ENCODE measurements around the gene STK4. TPM values are rescaled to one million over a fixed set of nuclear protein-coding genes. Genes with fewer than 3 reads are reported as not detected.

STK4 gene
- total RNA-seq, 1 experiment from 2014 or later: 52.7 TPM

- Histone ChIP-seq H3K27me3 (replicated peaks; ENCODE audit: insufficient read depth, low read depth, low read length, poor library complexity) (no peaks in the 10 kb centered on the region), H3K4me1 (ENCODE audit: insufficient read depth, low read length, poor library complexity, severe bottlenecking) (peaks cover 26% of the 10 kb centered on the region), H3K9me3 (ENCODE audit: low read depth, low read length, poor library complexity, severe bottlenecking) (no peaks in the 10 kb centered on the region), H3K36me3 (ENCODE audit: insufficient read depth, low read length, poor library complexity, severe bottlenecking) (peaks cover 19% of the 10 kb centered on the region), H3K27ac (ENCODE audit: low read depth, low read length, poor library complexity, severe bottlenecking) (peak overlapping the region; percentile 47), H3K4me3 (ENCODE audit: low read depth, low read length, poor library complexity, severe bottlenecking) (peak overlapping the region; percentile 77)
- TF ChIP-seq CTCF (conservative IDR thresholded peaks at IDR 0.05; ENCODE audit: low read depth, low read length) (no peak), EZH2 (IDR thresholded peaks at IDR 0.05; ENCODE audit: borderline replicate concordance, low read depth, low read length, poor library complexity, severe bottlenecking) (no peak)
- ChIA-PET CTCF (no interaction called here), POLR2A (ENCODE audit: low non-redundant PET) (interaction anchor here (0.6 kb wide), 1 partner anchor 34 kb away, joined by 4 read pairs; no protein-coding TSS in a partner anchor)
- intact Hi-C loops (cut with micrococcal nuclease; ENCODE audit: unreplicated experiment): no loop called here
- BruUV-seq (replicated peaks): TSS peak; percentile 63
- DNase-seq (ENCODE audit: low spot score): peak; percentile 62
Observed at GRCh38 chr20:44959638-44960102, 6.6 kb upstream of the STK4 start.

- ChIA-PET CTCF (interaction anchor here (0.5 kb wide), 1 partner anchor 359 kb away, joined by 3 read pairs; no protein-coding TSS in a partner anchor), POLR2A (ENCODE audit: low non-redundant PET) (interaction anchor here (0.6 kb wide), 1 partner anchor 34 kb away, joined by 4 read pairs; no protein-coding TSS in a partner anchor)
- no peaks in the 10 kb centered on the region for H3K27me3 ChIP-seq (replicated peaks; ENCODE audit: insufficient read depth, low read depth, low read length, poor library complexity)
- DNase-seq (ENCODE audit: low spot score): peak; percentile 97
- peaks cover 26% of the 10 kb centered on the region for H3K4me1 ChIP-seq (ENCODE audit: insufficient read depth, low read length, poor library complexity, severe bottlenecking)
- H3K9me3 ChIP-seq (ENCODE audit: low read depth, low read length, poor library complexity, severe bottlenecking): no peaks in the 10 kb centered on the region
- H3K27ac ChIP-seq (ENCODE audit: low read depth, low read length, poor library complexity, severe bottlenecking): peak within 1 kb of the TSS; percentile 47
- intact Hi-C loops (cut with micrococcal nuclease; ENCODE audit: unreplicated experiment): no loop called here
- H3K4me3 ChIP-seq (ENCODE audit: low read depth, low read length, poor library complexity, severe bottlenecking): peak within 1 kb of the TSS; percentile 77
- peaks cover 13% of the 10 kb centered on the region for H3K36me3 ChIP-seq (ENCODE audit: insufficient read depth, low read length, poor library complexity, severe bottlenecking)
- BruUV-seq (replicated peaks): no TSS peak
- no peak for TF ChIP-seq EZH2 (IDR thresholded peaks at IDR 0.05; ENCODE audit: borderline replicate concordance, low read depth, low read length, poor library complexity, severe bottlenecking)
- no peak for TF ChIP-seq CTCF (conservative IDR thresholded peaks at IDR 0.05; ENCODE audit: low read depth, low read length)
Observed at GRCh38 chr20:44960103-44960852, 6.0 kb upstream of the STK4 start, which contains the start of gene TOMM34. Gene TOMM34 (minus strand): TSS chr20:44960397. CDS start chr20:44960333, 64 bp downstream.

GRCh38 chr20:44961011-44961869 is 5.1 kb upstream of the STK4 start:
- ChIA-PET POLR2A (ENCODE audit: low non-redundant PET) (no interaction called here), CTCF (no interaction called here)
- Histone ChIP-seq H3K9me3 (ENCODE audit: low read depth, low read length, poor library complexity, severe bottlenecking) (no peaks in the 10 kb centered on the region), H3K27ac (ENCODE audit: low read depth, low read length, poor library complexity, severe bottlenecking) (no peak overlapping the region), H3K27me3 (replicated peaks; ENCODE audit: insufficient read depth, low read depth, low read length, poor library complexity) (no peaks in the 10 kb centered on the region), H3K36me3 (ENCODE audit: insufficient read depth, low read length, poor library complexity, severe bottlenecking) (peaks cover 3% of the 10 kb centered on the region), H3K4me3 (ENCODE audit: low read depth, low read length, poor library complexity, severe bottlenecking) (no peak overlapping the region), H3K4me1 (ENCODE audit: insufficient read depth, low read length, poor library complexity, severe bottlenecking) (peaks cover 26% of the 10 kb centered on the region)
- BruUV-seq (replicated peaks): no TSS peak
- intact Hi-C loops (cut with micrococcal nuclease; ENCODE audit: unreplicated experiment): no loop called here
- peak; percentile 39 for DNase-seq (ENCODE audit: low spot score)
- TF ChIP-seq CTCF (conservative IDR thresholded peaks at IDR 0.05; ENCODE audit: low read depth, low read length) (no peak), EZH2 (IDR thresholded peaks at IDR 0.05; ENCODE audit: borderline replicate concordance, low read depth, low read length, poor library complexity, severe bottlenecking) (no peak)
